ENCODE results near the gene LPAR1.

LPAR1 gene

DNA sequence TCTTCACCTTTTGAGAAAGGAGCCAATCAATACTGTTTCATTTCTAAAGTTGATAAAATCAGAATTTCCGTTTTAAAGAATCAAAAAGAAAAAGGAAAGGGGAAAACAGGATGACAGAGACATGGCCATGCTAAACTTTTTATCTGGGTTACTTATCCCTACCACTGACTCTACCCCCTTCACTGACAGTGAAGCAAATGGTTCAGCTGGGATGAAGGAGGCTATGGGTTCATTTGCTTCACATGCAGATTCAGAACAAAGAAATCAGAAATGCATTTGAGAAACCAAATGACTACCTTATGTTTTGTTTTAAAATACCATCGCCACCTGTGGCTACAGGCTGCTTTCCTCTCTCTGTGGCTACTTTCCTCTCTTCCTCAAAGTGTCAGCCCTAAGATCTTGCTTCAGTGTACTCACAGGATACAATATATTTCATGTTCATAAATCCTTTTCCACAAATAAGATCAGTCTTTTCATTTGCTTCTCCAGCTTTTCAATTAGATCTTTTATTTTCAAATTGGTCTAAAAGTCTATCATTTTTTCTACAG is 53.3 kb downstream of the LPAR1 start:
- no peak for ATAC-seq
- TF ChIP-seq, protein P1, sequence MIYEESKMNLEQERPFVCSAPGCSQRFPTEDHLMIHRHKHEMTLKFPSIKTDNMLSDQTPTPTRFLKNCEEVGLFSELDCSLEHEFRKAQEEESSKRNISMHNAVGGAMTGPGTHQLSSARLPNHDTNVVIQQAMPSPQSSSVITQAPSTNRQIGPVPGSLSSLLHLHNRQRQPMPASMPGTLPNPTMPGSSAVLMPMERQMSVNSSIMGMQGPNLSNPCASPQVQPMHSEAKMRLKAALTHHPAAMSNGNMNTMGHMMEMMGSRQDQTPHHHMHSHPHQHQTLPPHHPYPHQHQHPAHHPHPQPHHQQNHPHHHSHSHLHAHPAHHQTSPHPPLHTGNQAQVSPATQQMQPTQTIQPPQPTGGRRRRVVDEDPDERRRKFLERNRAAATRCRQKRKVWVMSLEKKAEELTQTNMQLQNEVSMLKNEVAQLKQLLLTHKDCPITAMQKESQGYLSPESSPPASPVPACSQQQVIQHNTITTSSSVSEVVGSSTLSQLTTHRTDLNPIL (CRISPR knock-in tag; IDR thresholded peaks at IDR 0.05; ENCODE audit: low read depth): no peak
- no peak for TF ChIP-seq ZNF70 (CRISPR knock-in tag; IDR thresholded peaks at IDR 0.05)
- TF ChIP-seq, protein P2, sequence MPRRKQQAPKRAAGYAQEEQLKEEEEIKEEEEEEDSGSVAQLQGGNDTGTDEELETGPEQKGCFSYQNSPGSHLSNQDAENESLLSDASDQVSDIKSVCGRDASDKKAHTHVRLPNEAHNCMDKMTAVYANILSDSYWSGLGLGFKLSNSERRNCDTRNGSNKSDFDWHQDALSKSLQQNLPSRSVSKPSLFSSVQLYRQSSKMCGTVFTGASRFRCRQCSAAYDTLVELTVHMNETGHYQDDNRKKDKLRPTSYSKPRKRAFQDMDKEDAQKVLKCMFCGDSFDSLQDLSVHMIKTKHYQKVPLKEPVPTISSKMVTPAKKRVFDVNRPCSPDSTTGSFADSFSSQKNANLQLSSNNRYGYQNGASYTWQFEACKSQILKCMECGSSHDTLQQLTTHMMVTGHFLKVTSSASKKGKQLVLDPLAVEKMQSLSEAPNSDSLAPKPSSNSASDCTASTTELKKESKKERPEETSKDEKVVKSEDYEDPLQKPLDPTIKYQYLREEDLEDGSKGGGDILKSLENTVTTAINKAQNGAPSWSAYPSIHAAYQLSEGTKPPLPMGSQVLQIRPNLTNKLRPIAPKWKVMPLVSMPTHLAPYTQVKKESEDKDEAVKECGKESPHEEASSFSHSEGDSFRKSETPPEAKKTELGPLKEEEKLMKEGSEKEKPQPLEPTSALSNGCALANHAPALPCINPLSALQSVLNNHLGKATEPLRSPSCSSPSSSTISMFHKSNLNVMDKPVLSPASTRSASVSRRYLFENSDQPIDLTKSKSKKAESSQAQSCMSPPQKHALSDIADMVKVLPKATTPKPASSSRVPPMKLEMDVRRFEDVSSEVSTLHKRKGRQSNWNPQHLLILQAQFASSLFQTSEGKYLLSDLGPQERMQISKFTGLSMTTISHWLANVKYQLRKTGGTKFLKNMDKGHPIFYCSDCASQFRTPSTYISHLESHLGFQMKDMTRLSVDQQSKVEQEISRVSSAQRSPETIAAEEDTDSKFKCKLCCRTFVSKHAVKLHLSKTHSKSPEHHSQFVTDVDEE (CRISPR knock-in tag; IDR thresholded peaks at IDR 0.05): no peak
- no peak for TF ChIP-seq PPARA (CRISPR knock-in tag; IDR thresholded peaks at IDR 0.05; ENCODE audit: borderline replicate concordance)
- no peak for TF ChIP-seq BACH2 (CRISPR knock-in tag; IDR thresholded peaks at IDR 0.05; ENCODE audit: borderline replicate concordance)
- TF ChIP-seq ZNF565 (CRISPR knock-in tag; conservative IDR thresholded peaks at IDR 0.05; ENCODE audit: low read depth): no peak
- TF ChIP-seq GLIS3 (CRISPR knock-in tag; IDR thresholded peaks at IDR 0.05): no peak
- TF ChIP-seq CSDC2 (CRISPR knock-in tag; IDR thresholded peaks at IDR 0.05): no peak
- no peak for TF ChIP-seq ISL1 (CRISPR knock-in tag; IDR thresholded peaks at IDR 0.05)
- no peak for TF ChIP-seq ESRRG (CRISPR knock-in tag; IDR thresholded peaks at IDR 0.05)
- no peak for TF ChIP-seq ZC3H10 (CRISPR knock-in tag; IDR thresholded peaks at IDR 0.05)
- no peak for TF ChIP-seq RARB (CRISPR knock-in tag; IDR thresholded peaks at IDR 0.05)
- TF ChIP-seq SNAI2 (CRISPR knock-in tag; IDR thresholded peaks at IDR 0.05): no peak
- no peak for TF ChIP-seq TCF4 (CRISPR knock-in tag; IDR thresholded peaks at IDR 0.05; ENCODE audit: borderline replicate concordance)

DNA sequence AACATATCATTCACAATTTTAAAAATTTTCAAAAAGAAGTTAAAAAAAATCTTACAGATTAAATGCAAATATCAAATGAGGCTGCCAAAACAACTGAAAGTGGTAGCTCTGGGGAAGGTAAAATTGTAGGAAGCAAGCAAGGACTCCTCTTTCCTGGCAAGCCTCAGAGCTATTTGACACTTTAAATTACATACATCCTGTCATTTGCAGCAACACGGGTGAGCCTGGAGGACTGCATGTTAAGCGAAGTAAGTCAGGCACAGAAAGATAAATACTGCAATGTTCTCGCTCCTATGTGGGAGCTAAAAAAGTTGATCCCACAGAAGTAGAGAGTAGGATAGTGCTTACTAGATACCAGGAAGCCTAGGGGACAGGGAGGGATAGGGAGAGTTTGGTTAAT is 58.0 kb downstream of the LPAR1 start:
- no peak for ATAC-seq
- no peak for TF ChIP-seq ISL1 (CRISPR knock-in tag; IDR thresholded peaks at IDR 0.05)
- no peak for TF ChIP-seq PPARA (CRISPR knock-in tag; IDR thresholded peaks at IDR 0.05; ENCODE audit: borderline replicate concordance)
- TF ChIP-seq, protein P3, sequence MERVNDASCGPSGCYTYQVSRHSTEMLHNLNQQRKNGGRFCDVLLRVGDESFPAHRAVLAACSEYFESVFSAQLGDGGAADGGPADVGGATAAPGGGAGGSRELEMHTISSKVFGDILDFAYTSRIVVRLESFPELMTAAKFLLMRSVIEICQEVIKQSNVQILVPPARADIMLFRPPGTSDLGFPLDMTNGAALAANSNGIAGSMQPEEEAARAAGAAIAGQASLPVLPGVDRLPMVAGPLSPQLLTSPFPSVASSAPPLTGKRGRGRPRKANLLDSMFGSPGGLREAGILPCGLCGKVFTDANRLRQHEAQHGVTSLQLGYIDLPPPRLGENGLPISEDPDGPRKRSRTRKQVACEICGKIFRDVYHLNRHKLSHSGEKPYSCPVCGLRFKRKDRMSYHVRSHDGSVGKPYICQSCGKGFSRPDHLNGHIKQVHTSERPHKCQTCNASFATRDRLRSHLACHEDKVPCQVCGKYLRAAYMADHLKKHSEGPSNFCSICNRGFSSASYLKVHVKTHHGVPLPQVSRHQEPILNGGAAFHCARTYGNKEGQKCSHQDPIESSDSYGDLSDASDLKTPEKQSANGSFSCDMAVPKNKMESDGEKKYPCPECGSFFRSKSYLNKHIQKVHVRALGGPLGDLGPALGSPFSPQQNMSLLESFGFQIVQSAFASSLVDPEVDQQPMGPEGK (CRISPR knock-in tag; IDR thresholded peaks at IDR 0.05; ENCODE audit: borderline replicate concordance): no peak
- TF ChIP-seq CSDC2 (CRISPR knock-in tag; IDR thresholded peaks at IDR 0.05): no peak
- TF ChIP-seq, protein P4, sequence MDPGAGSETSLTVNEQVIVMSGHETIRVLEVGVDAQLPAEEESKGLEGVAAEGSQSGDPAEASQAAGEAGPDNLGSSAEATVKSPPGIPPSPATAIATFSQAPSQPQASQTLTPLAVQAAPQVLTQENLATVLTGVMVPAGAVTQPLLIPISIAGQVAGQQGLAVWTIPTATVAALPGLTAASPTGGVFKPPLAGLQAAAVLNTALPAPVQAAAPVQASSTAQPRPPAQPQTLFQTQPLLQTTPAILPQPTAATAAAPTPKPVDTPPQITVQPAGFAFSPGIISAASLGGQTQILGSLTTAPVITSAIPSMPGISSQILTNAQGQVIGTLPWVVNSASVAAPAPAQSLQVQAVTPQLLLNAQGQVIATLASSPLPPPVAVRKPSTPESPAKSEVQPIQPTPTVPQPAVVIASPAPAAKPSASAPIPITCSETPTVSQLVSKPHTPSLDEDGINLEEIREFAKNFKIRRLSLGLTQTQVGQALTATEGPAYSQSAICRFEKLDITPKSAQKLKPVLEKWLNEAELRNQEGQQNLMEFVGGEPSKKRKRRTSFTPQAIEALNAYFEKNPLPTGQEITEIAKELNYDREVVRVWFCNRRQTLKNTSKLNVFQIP (CRISPR knock-in tag; IDR thresholded peaks at IDR 0.05; ENCODE audit: borderline replicate concordance, low read depth): no peak
- no peak for TF ChIP-seq ZFP30 (CRISPR knock-in tag; IDR thresholded peaks at IDR 0.05)
- TF ChIP-seq, protein P1 (CRISPR knock-in tag; IDR thresholded peaks at IDR 0.05; ENCODE audit: low read depth): no peak
- no peak for TF ChIP-seq ZFP3 (CRISPR knock-in tag; IDR thresholded peaks at IDR 0.05)
- TF ChIP-seq, protein P5, sequence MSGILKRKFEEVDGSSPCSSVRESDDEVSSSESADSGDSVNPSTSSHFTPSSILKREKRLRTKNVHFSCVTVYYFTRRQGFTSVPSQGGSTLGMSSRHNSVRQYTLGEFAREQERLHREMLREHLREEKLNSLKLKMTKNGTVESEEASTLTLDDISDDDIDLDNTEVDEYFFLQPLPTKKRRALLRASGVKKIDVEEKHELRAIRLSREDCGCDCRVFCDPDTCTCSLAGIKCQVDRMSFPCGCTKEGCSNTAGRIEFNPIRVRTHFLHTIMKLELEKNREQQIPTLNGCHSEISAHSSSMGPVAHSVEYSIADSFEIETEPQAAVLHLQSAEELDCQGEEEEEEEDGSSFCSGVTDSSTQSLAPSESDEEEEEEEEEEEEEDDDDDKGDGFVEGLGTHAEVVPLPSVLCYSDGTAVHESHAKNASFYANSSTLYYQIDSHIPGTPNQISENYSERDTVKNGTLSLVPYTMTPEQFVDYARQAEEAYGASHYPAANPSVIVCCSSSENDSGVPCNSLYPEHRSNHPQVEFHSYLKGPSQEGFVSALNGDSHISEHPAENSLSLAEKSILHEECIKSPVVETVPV (CRISPR knock-in tag; IDR thresholded peaks at IDR 0.05): no peak
- no peak for TF ChIP-seq GLIS3 (CRISPR knock-in tag; IDR thresholded peaks at IDR 0.05)

DNA sequence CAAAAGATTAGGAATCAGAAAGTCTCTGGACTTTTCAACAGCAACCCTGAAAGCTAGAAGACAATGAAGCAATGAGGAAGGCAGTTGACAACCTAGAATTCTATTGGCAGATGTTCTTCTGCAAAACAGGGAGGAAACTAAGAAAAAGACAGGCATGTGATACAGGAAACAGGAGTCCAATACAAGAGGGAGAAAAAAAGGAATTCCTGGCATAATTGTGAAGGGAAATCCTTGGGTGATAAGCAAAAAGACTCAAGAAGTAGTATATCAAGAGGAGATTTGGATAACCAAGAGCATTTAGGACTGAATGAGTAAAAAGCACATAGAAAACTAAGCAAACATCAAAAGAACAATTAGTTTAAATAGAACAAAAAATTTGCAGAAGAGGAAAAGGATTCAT is 58.6 kb downstream of the LPAR1 start:
- ATAC-seq: no peak
- no peak for TF ChIP-seq BACH2 (CRISPR knock-in tag; IDR thresholded peaks at IDR 0.05; ENCODE audit: borderline replicate concordance)
- TF ChIP-seq RARB (CRISPR knock-in tag; IDR thresholded peaks at IDR 0.05): no peak
- TF ChIP-seq TOX (CRISPR knock-in tag; IDR thresholded peaks at IDR 0.05; ENCODE audit: borderline replicate concordance): no peak
- TF ChIP-seq, protein P4 (CRISPR knock-in tag; IDR thresholded peaks at IDR 0.05; ENCODE audit: borderline replicate concordance, low read depth): no peak
- TF ChIP-seq PPARA (CRISPR knock-in tag; IDR thresholded peaks at IDR 0.05; ENCODE audit: borderline replicate concordance): no peak
- TF ChIP-seq TCF4 (CRISPR knock-in tag; IDR thresholded peaks at IDR 0.05; ENCODE audit: borderline replicate concordance): no peak
- TF ChIP-seq, protein P5 (CRISPR knock-in tag; IDR thresholded peaks at IDR 0.05): no peak
